Mesenchymal stem cell (in vitro differentiated cells and primary cell): ENCODE results near the gene GOLPH3. TPM values are rescaled to one million over a fixed set of nuclear protein-coding genes. Genes with fewer than 3 reads are reported as not detected.
"Not testable (repeated sequence)": the region's sequence is repeated elsewhere in the genome, so short reads cannot be mapped to it uniquely, and the experiment has no call there.

Source experiments
- DNase-seq: peaks from one replicate; pipeline ENCODE4 v3.0.0-alpha.2; 2013
- H2AFZ ChIP-seq: one replicate; pipeline ENCODE4 v1.6.1; 2013; ENCODE audit warnings: low read depth, mild to moderate bottlenecking, control low read depth, inconsistent platforms, low read length, moderate library complexity
- H2AK5ac ChIP-seq: 2 replicates; pipeline ENCODE4 v1.6.1; 2013; ENCODE audit warnings: low read length, moderate library complexity, mild to moderate bottlenecking, inconsistent platforms; ENCODE audit not compliant: severe bottlenecking
- H2BK120ac ChIP-seq: one replicate; pipeline ENCODE4 v1.6.1; 2013; ENCODE audit warnings: low read depth, mild to moderate bottlenecking, inconsistent platforms, low read length, moderate library complexity
- H2BK12ac ChIP-seq, 2 experiments: one replicate each; pipeline ENCODE4 v1.6.1; 2013; ENCODE audit warnings: inconsistent platforms in 2 of 2, low read length in 2 of 2, mild to moderate bottlenecking in 2 of 2, moderate library complexity in 2 of 2, control low read depth in 1 of 2
- H2BK15ac ChIP-seq: one replicate; pipeline ENCODE4 v1.6.1; 2013; ENCODE audit warnings: mild to moderate bottlenecking, low read depth, inconsistent platforms; ENCODE audit not compliant: poor library complexity, severe bottlenecking
- H2BK5ac ChIP-seq: 2 replicates; pipeline ENCODE4 v1.6.1; 2013; ENCODE audit warnings: low read depth, mild to moderate bottlenecking, low read length, control low read depth, inconsistent platforms; ENCODE audit not compliant: poor library complexity, severe bottlenecking
- H3K14ac ChIP-seq, 2 experiments: one replicate each; pipeline ENCODE4 v1.6.1; 2013; ENCODE audit warnings: inconsistent platforms in 2 of 2, low read length in 2 of 2, control low read depth in 1 of 2, mild to moderate bottlenecking in 1 of 2, moderate library complexity in 1 of 2
- H3K18ac ChIP-seq, 2 experiments: one replicate each; pipeline ENCODE4 v1.6.1; 2013; ENCODE audit warnings: inconsistent platforms in 2 of 2, low read length in 2 of 2, control low read depth in 1 of 2, low read depth in 1 of 2, mild to moderate bottlenecking in 1 of 2
- H3K23ac ChIP-seq, 2 experiments: one replicate each; pipeline ENCODE4 v1.6.1; 2013; ENCODE audit warnings: inconsistent platforms in 2 of 2, low read length in 2 of 2, mild to moderate bottlenecking in 2 of 2, moderate library complexity in 2 of 2, control low read depth in 1 of 2
- H3K27ac ChIP-seq: 2 replicates; pipeline ENCODE4 v1.5.1; 2013; ENCODE audit warnings: mild to moderate bottlenecking, moderate library complexity, low read length, control low read depth, inconsistent platforms; ENCODE audit not compliant: poor library complexity, severe bottlenecking
- H3K27me3 ChIP-seq, 2 experiments: 2 replicates each; pipeline versions ENCODE4 v1.6.1 to v1.7.0; 2013; ENCODE audit warnings: low read length in 2 of 2, mild to moderate bottlenecking in 2 of 2, moderate library complexity in 2 of 2, control low read depth in 1 of 2, inconsistent platforms in 1 of 2; ENCODE audit not compliant: control insufficient read depth in 1 of 2, insufficient read depth in 1 of 2
- H3K36me3 ChIP-seq, 2 experiments: 2 replicates each; pipeline versions ENCODE4 v1.6.1 to v1.7.0; 2013; ENCODE audit warnings: low read length in 2 of 2, control low read depth in 1 of 2, inconsistent platforms in 1 of 2, low read depth in 1 of 2, mild to moderate bottlenecking in 1 of 2; ENCODE audit not compliant: insufficient read depth in 2 of 2, control insufficient read depth in 1 of 2
- H3K4ac ChIP-seq, 2 experiments: one replicate each; pipeline ENCODE4 v1.6.1; 2013; ENCODE audit warnings: inconsistent platforms in 2 of 2, low read length in 2 of 2, mild to moderate bottlenecking in 2 of 2, moderate library complexity in 2 of 2, control low read depth in 1 of 2, low read depth in 1 of 2
- H3K4me1 ChIP-seq: 2 replicates; pipeline ENCODE4 v1.6.1; 2013; ENCODE audit warnings: low read depth, low read length, control low read depth; ENCODE audit not compliant: control insufficient read depth, insufficient read depth
- H3K4me2 ChIP-seq: 2 replicates; pipeline ENCODE4 v1.6.1; 2013; ENCODE audit warnings: low read length, mild to moderate bottlenecking, inconsistent platforms; ENCODE audit not compliant: poor library complexity, severe bottlenecking
- H3K4me3 ChIP-seq, 2 experiments: 2 replicates each; pipeline versions ENCODE4 v1.5.1 to v1.7.0; 2013; ENCODE audit warnings: low read length in 2 of 2, mild to moderate bottlenecking in 2 of 2, control low read depth in 1 of 2, low read depth in 1 of 2; ENCODE audit not compliant: insufficient read depth in 1 of 2
- H3K79me1 ChIP-seq: replicated peaks from 2 replicates; pipeline ENCODE4 v1.6.1; 2013; ENCODE audit warnings: mild to moderate bottlenecking, control low read depth, low read length, inconsistent platforms; ENCODE audit not compliant: poor library complexity, severe bottlenecking
- H3K9ac ChIP-seq: 2 replicates; pipeline ENCODE4 v1.7.0; 2013; ENCODE audit warnings: mild to moderate bottlenecking, low read length, moderate library complexity
- H3K9me3 ChIP-seq: 2 replicates; pipeline ENCODE4 v1.7.0; 2013; ENCODE audit warnings: mild to moderate bottlenecking, low read length; ENCODE audit not compliant: control insufficient read depth
- H4K8ac ChIP-seq: one replicate; pipeline ENCODE4 v1.6.1; 2013; ENCODE audit warnings: inconsistent platforms, mild to moderate bottlenecking, low read length, moderate library complexity
- H4K91ac ChIP-seq: one replicate; pipeline ENCODE4 v1.6.1; 2013; ENCODE audit warnings: mild to moderate bottlenecking, low read length, inconsistent platforms
- WGBS: methylation state at CpG from one replicate; pipeline ENCODE4 v1.1.7; 2013; ENCODE audit warnings: mixed read lengths; 5-methylcytosine and 5-hydroxymethylcytosine counted together
- small RNA-seq: library from polyadenylated mRNA; stranded (forward); fragments of <200 nt; extraction: miRNeasy Mini kit (QIAGEN cat#:217004); gene quantifications from one replicate; pipeline ENCODE3, GENCODE V24; 2013; ENCODE audit warnings: low read depth

Gene GOLPH3

GRCh38 chr5:32078855-32079254, 95.3 kb downstream of the GOLPH3 start:
- WGBS: 94% methylated on average over 4 of the region's 6 CpGs
- not testable (repeated sequence) for H4K8ac ChIP-seq, H3K4me3 ChIP-seq, H3K27ac ChIP-seq, H2AFZ ChIP-seq, H3K4me1 ChIP-seq, H4K91ac ChIP-seq, H2AK5ac ChIP-seq, H3K23ac ChIP-seq, H2BK120ac ChIP-seq, H3K4ac ChIP-seq, DNase-seq, H3K36me3 ChIP-seq, H2BK15ac ChIP-seq, H2BK5ac ChIP-seq, H3K18ac ChIP-seq, H3K9me3 ChIP-seq, H2BK12ac ChIP-seq, H3K14ac ChIP-seq, H3K9ac ChIP-seq, H3K79me1 ChIP-seq, H3K4me2 ChIP-seq
- H3K27me3 ChIP-seq: peaks cover 0 to 12% of the 10 kb centered on the region in 2 experiments

GRCh38 chr5:32076699-32077695, 97.1 kb downstream of the GOLPH3 start:
- H2BK15ac ChIP-seq: no peak overlapping the region
- no peak overlapping the region for H2BK12ac ChIP-seq
- H2BK5ac ChIP-seq: no peak overlapping the region
- no peak overlapping the region for H3K9ac ChIP-seq
- no peak overlapping the region for H2BK120ac ChIP-seq
- DNase-seq: peak; percentile 63
- H3K4ac ChIP-seq: no peak overlapping the region
- no peaks in the 10 kb centered on the region for H3K9me3 ChIP-seq
- H4K91ac ChIP-seq: no peak overlapping the region
- no peaks in the 10 kb centered on the region for H3K79me1 ChIP-seq
- H3K4me3 ChIP-seq: no peak overlapping the region
- no peak overlapping the region for H3K4me2 ChIP-seq
- no peak overlapping the region for H3K18ac ChIP-seq
- 47% methylated on average over 2 of the region's 4 CpGs for WGBS
- no peak overlapping the region for H3K23ac ChIP-seq
- H2AK5ac ChIP-seq: no peak overlapping the region
- no peak overlapping the region for H3K27ac ChIP-seq
- H4K8ac ChIP-seq: no peak overlapping the region
- no peaks in the 10 kb centered on the region for H3K36me3 ChIP-seq
- no peak overlapping the region for H2AFZ ChIP-seq
- no peak overlapping the region for H3K14ac ChIP-seq
- H3K4me1 ChIP-seq: peaks cover 2% of the 10 kb centered on the region
- peaks cover 0 to 18% of the 10 kb centered on the region in 2 experiments for H3K27me3 ChIP-seq

Small RNA genes lying within 50 kb of the gene (small RNA-seq; reads per million reads assigned to genes)
- not detected for gene RF00019
